NCI-H2196 treated with DMSO at 0.1 percent for 48 hours (cell line): Measurements from ENCODE around the gene BPIFA1.

Source experiments
- DNase-seq: peaks from one replicate; lab custom pipeline; 2025; ENCODE audit not compliant: unreplicated experiment; lab: John Stamatoyannopoulos, UW

The BPIFA1 gene

GRCh38 chr20:33235696-33236095 lies at the start of gene BPIFA1:
Gene BPIFA1 (plus strand): TSS chr20:33235996. CDS start chr20:33237712, 1,716 bp downstream.
- no peak for DNase-seq

GRCh38 chr20:33187491-33187890 lies 48.3 kb upstream of the BPIFA1 start:
- DNase-seq: no peak

DNA sequence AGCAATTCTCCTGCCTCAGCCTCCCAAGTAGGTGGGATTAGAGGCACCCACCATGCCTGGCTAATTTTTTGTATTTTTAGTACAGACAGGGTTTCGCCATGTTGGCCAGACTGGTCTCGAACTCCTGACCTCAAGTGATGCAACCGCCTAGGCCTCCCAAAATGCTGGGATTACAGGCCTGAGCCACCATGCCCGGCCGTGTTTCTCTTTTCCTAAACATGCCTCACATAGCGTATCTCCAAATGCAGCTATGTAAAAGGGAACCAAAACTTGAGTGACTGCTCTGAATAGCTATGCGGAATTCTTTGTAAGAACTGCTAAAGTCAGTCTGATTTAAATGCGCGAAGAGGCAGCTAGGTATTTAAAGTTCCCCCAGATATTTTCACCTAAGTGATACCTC lies 47.4 kb upstream of the BPIFA1 start:
- no peak for DNase-seq

GRCh38 chr20:33191484-33191883 lies 44.3 kb upstream of the BPIFA1 start:
- no peak for DNase-seq

DNA sequence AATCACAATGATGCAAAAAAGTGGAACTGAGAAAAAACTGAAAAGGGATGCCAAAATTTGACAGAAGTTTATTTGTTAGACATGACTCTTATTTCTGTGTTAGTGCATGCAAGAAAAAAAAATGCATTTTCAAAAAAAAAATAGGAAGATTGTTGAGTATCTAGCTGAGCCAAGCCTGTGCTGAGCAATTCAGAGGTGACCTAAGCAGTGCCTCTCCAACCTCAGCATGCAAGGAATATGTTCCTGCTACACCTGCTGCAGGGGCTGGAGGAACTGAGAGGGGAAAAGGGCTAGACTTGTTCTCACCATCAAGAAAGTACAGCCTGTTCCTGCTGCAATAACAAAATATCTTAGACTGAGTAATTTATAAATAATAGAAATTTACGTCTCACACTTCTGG lies 43.8 kb upstream of the BPIFA1 start:
- no peak for DNase-seq

DNA sequence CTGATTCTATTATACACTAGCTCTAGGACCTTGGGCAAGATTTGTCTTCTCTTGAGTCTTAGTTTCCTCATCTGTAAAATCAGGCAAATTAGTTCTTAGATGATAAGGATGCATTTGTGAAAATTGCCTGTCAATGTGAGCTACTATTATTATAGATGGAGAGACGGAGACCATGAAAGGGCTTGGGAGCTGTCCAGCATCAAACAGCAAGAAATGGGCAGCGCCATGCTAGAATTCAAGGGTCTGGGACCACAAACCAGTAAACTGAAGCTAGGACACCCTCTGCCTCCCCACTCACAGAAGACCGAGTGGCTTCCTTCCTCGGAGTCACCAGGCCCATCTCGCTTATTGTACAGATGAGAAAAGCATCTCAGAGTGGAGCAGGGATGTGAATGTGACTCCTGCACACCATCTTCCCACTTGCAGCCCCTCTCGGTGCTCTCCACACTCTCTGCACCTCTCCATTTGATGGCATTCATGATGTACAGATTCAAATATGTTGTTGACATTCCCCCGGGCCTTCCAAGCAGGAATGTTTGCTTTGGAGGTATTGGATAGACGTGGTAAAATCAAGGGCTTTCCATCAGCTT lies 42.8 kb upstream of the BPIFA1 start:
- DNase-seq: no peak

GRCh38 chr20:33199026-33199425 lies 36.8 kb upstream of the BPIFA1 start:
- DNase-seq: no peak

- no peak for DNase-seq
These were observed 33.3 kb upstream of the BPIFA1 start for GRCh38 chr20:33202451-33202850.

GRCh38 chr20:33203444-33203843 lies 32.4 kb upstream of the BPIFA1 start:
- DNase-seq: no peak

DNA sequence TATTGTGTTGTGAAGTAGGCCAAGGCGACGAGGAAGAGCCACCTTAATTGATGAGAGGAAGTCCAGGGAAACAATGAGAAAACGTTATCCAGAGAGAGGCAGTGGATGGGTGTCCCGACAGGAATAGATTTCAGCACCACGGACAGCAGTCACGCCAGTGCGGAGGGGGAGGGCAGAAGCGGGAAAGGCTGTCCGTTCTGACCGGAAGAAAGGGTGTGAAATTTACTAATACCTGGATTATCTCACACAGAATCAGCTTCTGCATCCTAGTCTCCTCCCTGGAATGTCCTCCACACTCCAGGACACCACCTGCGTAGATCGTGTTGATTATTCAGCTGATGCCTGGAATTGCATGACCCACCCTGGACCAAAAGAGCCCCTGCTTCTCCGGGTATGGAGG lies 26.0 kb upstream of the BPIFA1 start:
- no peak for DNase-seq

- DNase-seq: no peak
These were observed 25.4 kb upstream of the BPIFA1 start for GRCh38 chr20:33210371-33210770.

GRCh38 chr20:33211817-33212424 lies 23.9 kb upstream of the BPIFA1 start:
- peak; percentile 58 for DNase-seq

- DNase-seq: no peak
These were observed 18.7 kb upstream of the BPIFA1 start, which contains the start of gene BPIFA3 for GRCh38 chr20:33217052-33217451. Gene BPIFA3 (plus strand): TSS chr20:33217352. CDS start chr20:33217537, 185 bp downstream.

GRCh38 chr20:33224399-33224798 lies 11.4 kb upstream of the BPIFA1 start:
- no peak for DNase-seq

GRCh38 chr20:33229843-33230242 lies 6.0 kb upstream of the BPIFA1 start:
- no peak for DNase-seq

- no peak for DNase-seq
These were observed 4.6 kb upstream of the BPIFA1 start for GRCh38 chr20:33231237-33231636.

GRCh38 chr20:33232486-33233072 lies 3.2 kb upstream of the BPIFA1 start:
- DNase-seq: peak; percentile 46

DNA sequence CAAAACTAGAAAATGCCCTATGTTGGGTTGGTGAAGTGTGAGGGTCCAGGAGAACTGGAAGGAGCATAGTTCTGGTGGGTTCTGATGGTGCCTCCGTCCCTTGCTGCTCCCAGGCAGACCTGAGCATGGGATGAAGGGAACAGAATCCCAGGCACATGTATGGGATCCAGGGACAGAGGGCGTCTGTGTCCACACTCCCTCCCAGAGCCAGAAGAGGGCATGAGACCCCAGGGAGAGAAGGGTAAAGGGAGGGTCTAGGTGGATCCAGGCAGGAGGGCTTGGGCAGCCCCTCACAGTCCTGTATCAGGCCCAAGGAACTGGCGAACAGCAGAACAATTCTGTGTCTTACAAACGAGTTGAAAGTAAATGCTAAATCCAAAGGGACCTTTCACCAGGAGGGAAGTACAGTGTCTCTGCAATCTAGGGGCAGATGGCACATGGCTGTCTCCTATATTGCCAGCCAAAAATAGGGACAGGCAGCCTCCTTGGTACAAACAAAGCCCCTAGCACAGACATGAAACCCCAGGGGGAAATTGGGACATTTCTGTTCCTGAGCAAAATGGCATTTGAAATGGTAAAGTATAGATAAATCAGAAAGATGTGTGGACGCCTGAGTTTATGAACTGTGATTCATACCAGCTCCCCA lies 2.5 kb upstream of the BPIFA1 start:
- DNase-seq: no peak

- DNase-seq: no peak
These were observed 1.7 kb upstream of the BPIFA1 start for GRCh38 chr20:33234050-33234449.

- no peak for DNase-seq
These were observed 555 bp downstream of the BPIFA1 start for GRCh38 chr20:33236351-33236750.

DNA sequence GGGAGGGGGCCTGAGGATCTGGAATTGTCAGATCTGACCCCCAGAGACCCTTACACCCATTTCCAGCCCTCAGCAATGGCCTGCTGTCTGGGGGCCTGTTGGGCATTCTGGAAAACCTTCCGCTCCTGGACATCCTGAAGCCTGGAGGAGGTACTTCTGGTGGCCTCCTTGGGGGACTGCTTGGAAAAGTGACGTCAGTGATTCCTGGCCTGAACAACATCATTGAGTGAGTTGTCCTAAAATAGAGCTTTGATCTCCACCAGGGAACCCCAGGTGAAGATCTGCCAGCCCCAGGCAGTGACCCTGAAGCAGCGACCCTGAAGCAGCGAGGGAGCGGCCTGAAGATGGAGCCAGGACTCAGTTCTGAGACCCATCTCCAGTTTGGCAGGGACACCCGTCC lies 2.2 kb downstream of the BPIFA1 start:
- DNase-seq: no peak

GRCh38 chr20:33239418-33239817 lies 3.6 kb downstream of the BPIFA1 start:
- no peak for DNase-seq
